ENCODE results near the gene ZNF234. TPM values are rescaled to one million over a fixed set of nuclear protein-coding genes. Genes with fewer than 3 reads are reported as not detected.
"Not testable (repeated sequence)": the region's sequence is repeated elsewhere in the genome, so short reads cannot be mapped to it uniquely, and the experiment has no call there.

Gene ZNF234
- 10.5 and 11.6 TPM in 2 replicates for total RNA-seq (2014; rRNA removed; shearing (Covaris generic))

- no peaks in the 10 kb centered on the region for H3K4me1 ChIP-seq
- H3K27ac ChIP-seq, result peak within 1 kb of the TSS; percentile 73
- peaks cover 13% of the 10 kb centered on the region for H3K36me3 ChIP-seq
- DNase-seq, result peak; percentile 88 to 92
- no peaks in the 10 kb centered on the region for H3K27me3 ChIP-seq
- H3K9me3 ChIP-seq (replicated peaks), result no peaks in the 10 kb centered on the region
- peak within 1 kb of the TSS; percentile 88 for H3K4me3 ChIP-seq
Observed at GRCh38 chr19:44141191-44142058, at the start of gene ZNF234. Gene ZNF234, plus strand, starts transcription at chr19:44141554. Its CDS starts 3,079 bp downstream, at chr19:44144633.

GRCh38 chr19:44092108-44092507 lies 49.2 kb upstream of the ZNF234 start:
- Histone ChIP-seq H3K27ac (no peak overlapping the region), H3K9me3 (replicated peaks) (no peaks in the 10 kb centered on the region), H3K4me1 (no peaks in the 10 kb centered on the region), H3K36me3 (peaks cover 4% of the 10 kb centered on the region; the same call in 1 of the 2 replicates), H3K27me3 (no peaks in the 10 kb centered on the region), H3K4me3 (no peak overlapping the region)
- no peak for DNase-seq

GRCh38 chr19:44093931-44094765 lies 47.2 kb upstream of the ZNF234 start, which contains the start of gene ZNF224:
Gene ZNF224, plus strand, starts transcription at chr19:44094361. Its CDS starts 3,513 bp downstream, at chr19:44097874.
- H3K27ac ChIP-seq, result peak within 1 kb of the TSS; percentile 17; the same call in 1 of the 2 replicates
- H3K36me3 ChIP-seq, result peaks cover 11% of the 10 kb centered on the region
- DNase-seq, result peak; percentile 93 to 96
- H3K27me3 ChIP-seq, result no peaks in the 10 kb centered on the region
- no peaks in the 10 kb centered on the region for H3K9me3 ChIP-seq (replicated peaks)
- H3K4me1 ChIP-seq, result no peaks in the 10 kb centered on the region
- peak within 1 kb of the TSS; percentile 75 for H3K4me3 ChIP-seq

GRCh38 chr19:44107751-44108150 lies 33.6 kb upstream of the ZNF234 start:
- H3K4me3 ChIP-seq, result no peak overlapping the region
- H3K9me3 ChIP-seq (replicated peaks), result no peaks in the 10 kb centered on the region; the same call in 1 of the 2 replicates
- no peaks in the 10 kb centered on the region for H3K27me3 ChIP-seq
- peaks cover 36% of the 10 kb centered on the region for H3K36me3 ChIP-seq
- H3K27ac ChIP-seq, result no peak overlapping the region
- H3K4me1 ChIP-seq, result no peaks in the 10 kb centered on the region
- DNase-seq, result no peak

- peaks cover 27% of the 10 kb centered on the region for H3K36me3 ChIP-seq
- no peak overlapping the region for H3K27ac ChIP-seq
- H3K27me3 ChIP-seq, result no peaks in the 10 kb centered on the region
- DNase-seq, result no peak
- H3K4me1 ChIP-seq, result no peaks in the 10 kb centered on the region
- H3K4me3 ChIP-seq, result no peak overlapping the region
- H3K9me3 ChIP-seq (replicated peaks), result no peaks in the 10 kb centered on the region; the same call in 1 of the 2 replicates
Observed at GRCh38 chr19:44109458-44109857, 31.9 kb upstream of the ZNF234 start.

GRCh38 chr19:44111910-44112463 lies 29.4 kb upstream of the ZNF234 start:
- DNase-seq, result peak; percentile 5 to 10
- Histone ChIP-seq H3K9me3 (replicated peaks) (no peaks in the 10 kb centered on the region), H3K4me3 (peak overlapping the region; percentile 81), H3K36me3 (peaks cover 11% of the 10 kb centered on the region), H3K27me3 (no peaks in the 10 kb centered on the region), H3K4me1 (no peaks in the 10 kb centered on the region), H3K27ac (no peak overlapping the region)

GRCh38 chr19:44112802-44113137 lies 28.6 kb upstream of the ZNF234 start:
- Histone ChIP-seq H3K36me3 (peaks cover 4% of the 10 kb centered on the region; the same call in 1 of the 2 replicates), H3K4me3 (peak overlapping the region; percentile 81), H3K9me3 (replicated peaks) (no peaks in the 10 kb centered on the region), H3K27ac (no peak overlapping the region; the same call in 1 of the 2 replicates), H3K27me3 (no peaks in the 10 kb centered on the region), H3K4me1 (no peaks in the 10 kb centered on the region)
- DNase-seq, result no peak

- H3K4me3 ChIP-seq, result peak within 1 kb of the TSS; percentile 81
- no peaks in the 10 kb centered on the region for H3K27me3 ChIP-seq
- no peaks in the 10 kb centered on the region for H3K4me1 ChIP-seq
- DNase-seq, result peak; percentile 95 to 98
- H3K36me3 ChIP-seq, result peaks cover 4% of the 10 kb centered on the region; the same call in 1 of the 2 replicates
- H3K27ac ChIP-seq, result peak within 1 kb of the TSS; percentile 36; the same call in 1 of the 2 replicates
- H3K9me3 ChIP-seq (replicated peaks), result no peaks in the 10 kb centered on the region
Observed at GRCh38 chr19:44113138-44113783, 28.1 kb upstream of the ZNF234 start, which contains the start of gene ZNF225. Gene ZNF225, plus strand, starts transcription at chr19:44113399. Its CDS starts 2,429 bp downstream, at chr19:44115828.

- Histone ChIP-seq H3K27ac (peak overlapping the region; percentile 36; the same call in 1 of the 2 replicates), H3K36me3 (peaks cover 3% of the 10 kb centered on the region; the same call in 1 of the 2 replicates), H3K4me1 (no peaks in the 10 kb centered on the region), H3K27me3 (no peaks in the 10 kb centered on the region), H3K4me3 (peak overlapping the region; percentile 81), H3K9me3 (replicated peaks) (no peaks in the 10 kb centered on the region)
- peak in 1 of 2 experiments; percentile 7 for DNase-seq
Observed at GRCh38 chr19:44113784-44114390, 27.5 kb upstream of the ZNF234 start.

GRCh38 chr19:44121162-44121561 lies 20.2 kb upstream of the ZNF234 start:
- H3K9me3 ChIP-seq (replicated peaks); H3K4me1 ChIP-seq; DNase-seq; H3K4me3 ChIP-seq; H3K27me3 ChIP-seq; H3K27ac ChIP-seq: not testable (repeated sequence)
- peaks cover 12% of the 10 kb centered on the region for H3K36me3 ChIP-seq

GRCh38 chr19:44131955-44132354 lies 9.4 kb upstream of the ZNF234 start:
- Histone ChIP-seq H3K9me3 (replicated peaks) (0 out of 2 replicates have a peak, but pooled peaks cover 5% of the 10 kb centered on the region), H3K36me3 (peaks cover 33% of the 10 kb centered on the region), H3K4me1 (no peaks in the 10 kb centered on the region), H3K27me3 (no peaks in the 10 kb centered on the region), H3K27ac (no peak overlapping the region), H3K4me3 (no peak overlapping the region)
- no peak for DNase-seq

GRCh38 chr19:44142059-44142433 lies 692 bp downstream of the ZNF234 start:
- H3K36me3 ChIP-seq, result peaks cover 13% of the 10 kb centered on the region
- DNase-seq, result peak; percentile 7 to 30

GRCh38 chr19:44149776-44150175 lies 8.4 kb downstream of the ZNF234 start:
- H3K4me3 ChIP-seq, result no peak overlapping the region
- no peaks in the 10 kb centered on the region for H3K4me1 ChIP-seq
- DNase-seq, result no peak
- no peaks in the 10 kb centered on the region for H3K27me3 ChIP-seq
- no peak overlapping the region for H3K27ac ChIP-seq
- no peaks in the 10 kb centered on the region for H3K9me3 ChIP-seq (replicated peaks)
- H3K36me3 ChIP-seq, result peaks cover 63% of the 10 kb centered on the region

More at GRCh38 chr19:44142059-44142433, 692 bp downstream of the ZNF234 start:
- H3K4me1 ChIP-seq, result no peaks in the 10 kb centered on the region
- H3K27me3 ChIP-seq, result no peaks in the 10 kb centered on the region
- peak overlapping the region; percentile 88 for H3K4me3 ChIP-seq
- no peaks in the 10 kb centered on the region for H3K9me3 ChIP-seq (replicated peaks)
- peak overlapping the region; percentile 73 for H3K27ac ChIP-seq
